ENCODE data around the gene INPP5A. TPM values are rescaled to one million over a fixed set of nuclear protein-coding genes. Genes with fewer than 3 reads are reported as not detected.

Gene INPP5A
- total RNA-seq, 1 experiment from 2014 or later: 22.6 TPM

DNA sequence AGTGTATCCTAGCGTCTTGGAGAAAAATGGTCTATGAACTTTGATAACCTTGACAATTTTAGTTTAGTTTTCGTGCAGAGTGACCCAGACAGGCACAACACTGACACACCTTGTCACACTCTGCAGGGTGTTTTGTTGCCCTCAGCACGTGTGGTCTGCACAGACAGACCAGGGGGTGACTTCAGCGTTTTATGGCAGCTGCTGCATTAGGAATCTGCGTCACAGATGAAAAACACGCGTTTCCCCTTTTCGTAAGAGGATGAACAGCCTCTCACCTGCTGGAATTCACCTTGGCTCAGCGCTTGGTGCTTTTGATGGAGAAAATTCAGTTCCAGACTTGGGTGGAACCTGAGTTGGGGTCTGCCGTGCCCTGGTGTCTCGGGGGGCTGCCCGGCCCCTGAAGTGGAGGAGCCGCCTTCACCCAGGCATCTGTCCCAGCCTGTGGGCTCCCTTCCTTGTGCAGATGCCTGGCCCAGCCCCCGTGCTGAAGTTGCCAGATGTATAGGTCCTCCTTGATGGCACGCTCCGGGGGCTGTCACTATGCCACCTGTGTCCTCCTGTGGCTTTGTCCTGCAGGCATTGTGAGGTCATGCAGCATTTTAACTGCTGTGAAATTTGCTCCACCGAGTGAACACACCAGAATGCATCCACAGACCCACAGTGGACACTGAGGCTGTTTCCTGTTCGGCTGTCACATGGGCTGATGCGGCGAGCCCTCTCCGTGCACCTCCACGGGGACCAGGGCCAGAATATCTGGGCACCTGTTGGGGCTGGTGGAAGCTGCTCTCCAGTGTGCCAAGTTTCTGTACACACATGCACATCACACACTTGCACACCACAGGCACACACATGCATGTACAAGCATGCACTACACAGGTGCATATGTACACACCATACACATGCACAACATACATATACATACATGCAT, 18.3 kb downstream of the INPP5A start:
- ChIA-PET POLR2A (ENCODE audit: unreplicated experiment) (no interaction called here), CTCF (no interaction called here)
- Histone ChIP-seq H4K20me1 (ENCODE audit: low read length) (no peaks in the 10 kb centered on the region; the same call in 1 of the 2 replicates), H3K4me2 (ENCODE audit: low read length) (no peak overlapping the region), H3F3A (ENCODE audit: low read length, unreplicated experiment) (no peaks in the 10 kb centered on the region), H3K4me3 (ENCODE audit: low read length) (no peak overlapping the region), H3K9me2 (replicated peaks; ENCODE audit: low read length) (no peaks in the 10 kb centered on the region), H3K27ac (ENCODE audit: low read length) (no peak overlapping the region), H3K79me2 (ENCODE audit: low read length) (peaks cover 54% of the 10 kb centered on the region), H2AFZ (ENCODE audit: low read length) (no peak overlapping the region), H3K27me3 (ENCODE audit: low read length) (no peaks in the 10 kb centered on the region), H3K36me3 (ENCODE audit: low read depth, low read length) (no peaks in the 10 kb centered on the region), H3K9ac (ENCODE audit: low read length) (no peak overlapping the region), H3K4me1 (ENCODE audit: insufficient read depth, low read length) (no peaks in the 10 kb centered on the region), H3K9me3 (ENCODE audit: low read length) (no peaks in the 10 kb centered on the region)
- TF ChIP-seq, protein P1, sequence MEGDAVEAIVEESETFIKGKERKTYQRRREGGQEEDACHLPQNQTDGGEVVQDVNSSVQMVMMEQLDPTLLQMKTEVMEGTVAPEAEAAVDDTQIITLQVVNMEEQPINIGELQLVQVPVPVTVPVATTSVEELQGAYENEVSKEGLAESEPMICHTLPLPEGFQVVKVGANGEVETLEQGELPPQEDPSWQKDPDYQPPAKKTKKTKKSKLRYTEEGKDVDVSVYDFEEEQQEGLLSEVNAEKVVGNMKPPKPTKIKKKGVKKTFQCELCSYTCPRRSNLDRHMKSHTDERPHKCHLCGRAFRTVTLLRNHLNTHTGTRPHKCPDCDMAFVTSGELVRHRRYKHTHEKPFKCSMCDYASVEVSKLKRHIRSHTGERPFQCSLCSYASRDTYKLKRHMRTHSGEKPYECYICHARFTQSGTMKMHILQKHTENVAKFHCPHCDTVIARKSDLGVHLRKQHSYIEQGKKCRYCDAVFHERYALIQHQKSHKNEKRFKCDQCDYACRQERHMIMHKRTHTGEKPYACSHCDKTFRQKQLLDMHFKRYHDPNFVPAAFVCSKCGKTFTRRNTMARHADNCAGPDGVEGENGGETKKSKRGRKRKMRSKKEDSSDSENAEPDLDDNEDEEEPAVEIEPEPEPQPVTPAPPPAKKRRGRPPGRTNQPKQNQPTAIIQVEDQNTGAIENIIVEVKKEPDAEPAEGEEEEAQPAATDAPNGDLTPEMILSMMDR (conservative IDR thresholded peaks at IDR 0.05; ENCODE audit: low read depth, low read length): no peak
- TF ChIP-seq EZH2phosphoT487 (IDR thresholded peaks at IDR 0.05; ENCODE audit: borderline replicate concordance, low read length) (no peak), EZH2 (IDR thresholded peaks at IDR 0.05; ENCODE audit: low read length, unreplicated experiment) (no peak)
- ATAC-seq: no peak
- DNase-seq: no peak
- no TSS peak for BruUV-seq (replicated peaks)
- intact Hi-C loops (cut with micrococcal nuclease): no loop called here

DNA sequence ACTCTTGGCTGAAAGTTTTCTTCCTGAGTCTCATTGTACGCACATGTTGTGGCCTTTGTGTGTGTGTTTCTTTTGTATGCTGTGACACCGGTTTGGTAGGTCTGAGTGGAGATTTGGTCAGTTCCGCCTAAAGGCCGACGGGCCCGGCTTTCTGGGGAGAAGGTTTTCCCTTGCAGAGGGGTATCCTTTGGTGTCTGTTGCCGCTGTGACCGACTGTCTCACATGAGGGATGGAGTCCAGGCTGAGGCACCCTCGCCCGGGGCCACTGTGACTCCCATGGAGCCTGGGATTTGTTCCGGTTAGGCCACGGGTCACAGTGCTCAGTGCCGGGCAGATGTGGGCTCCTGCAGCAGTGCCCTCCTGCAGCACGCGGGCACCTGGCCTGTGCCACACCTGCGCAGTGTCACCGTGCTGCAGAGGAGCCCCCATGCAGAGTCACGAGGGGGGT, 19.4 kb downstream of the INPP5A start:
- Histone ChIP-seq H3K9ac (ENCODE audit: low read length) (no peak overlapping the region), H3K27me3 (ENCODE audit: low read length) (no peaks in the 10 kb centered on the region), H4K20me1 (ENCODE audit: low read length) (no peaks in the 10 kb centered on the region; the same call in 1 of the 2 replicates), H3K79me2 (ENCODE audit: low read length) (peaks cover 61% of the 10 kb centered on the region), H3K4me1 (ENCODE audit: insufficient read depth, low read length) (no peaks in the 10 kb centered on the region), H3F3A (ENCODE audit: low read length, unreplicated experiment) (no peaks in the 10 kb centered on the region), H3K9me2 (replicated peaks; ENCODE audit: low read length) (no peaks in the 10 kb centered on the region), H3K4me3 (ENCODE audit: low read length) (no peak overlapping the region), H3K9me3 (ENCODE audit: low read length) (no peaks in the 10 kb centered on the region), H3K4me2 (ENCODE audit: low read length) (no peak overlapping the region), H3K27ac (ENCODE audit: low read length) (no peak overlapping the region), H2AFZ (ENCODE audit: low read length) (no peak overlapping the region), H3K36me3 (ENCODE audit: low read depth, low read length) (no peaks in the 10 kb centered on the region)
- CTCF ChIA-PET: no interaction called here
- TF ChIP-seq, protein P1 (conservative IDR thresholded peaks at IDR 0.05; ENCODE audit: low read depth, low read length): no peak
- TF ChIP-seq EZH2phosphoT487 (IDR thresholded peaks at IDR 0.05; ENCODE audit: borderline replicate concordance, low read length) (no peak), EZH2 (IDR thresholded peaks at IDR 0.05; ENCODE audit: low read length, unreplicated experiment) (no peak)
- intact Hi-C loops (cut with micrococcal nuclease): no loop called here
- ATAC-seq: no peak
- no peak for DNase-seq
- POLR2A ChIA-PET (ENCODE audit: unreplicated experiment): no interaction called here
- BruUV-seq (replicated peaks): no TSS peak

Measured in PC-3 (cell line).